GM12864 (cell line): ENCODE measurements around the gene CARD9.

Experiments
- DNase-seq: peaks from one replicate; pipeline ENCODE4 v3.0.0-alpha.2; 2011; ENCODE audit warnings: low read depth
- H3K4me3 ChIP-seq: 2 replicates; pipeline ENCODE4 v1.5.1; 2011; ENCODE audit warnings: mild to moderate bottlenecking, low read depth, low read length, control low read depth
- TF ChIP-seq, protein P1 (sequence below): IDR thresholded peaks from 2 replicates; pipeline ENCODE4 v1.5.1; 2011; ENCODE audit warnings: low read depth, mild to moderate bottlenecking, moderate library complexity, low read length, control low read depth, inconsistent platforms; ENCODE audit errors: missing control alignments

Gene CARD9

DNA sequence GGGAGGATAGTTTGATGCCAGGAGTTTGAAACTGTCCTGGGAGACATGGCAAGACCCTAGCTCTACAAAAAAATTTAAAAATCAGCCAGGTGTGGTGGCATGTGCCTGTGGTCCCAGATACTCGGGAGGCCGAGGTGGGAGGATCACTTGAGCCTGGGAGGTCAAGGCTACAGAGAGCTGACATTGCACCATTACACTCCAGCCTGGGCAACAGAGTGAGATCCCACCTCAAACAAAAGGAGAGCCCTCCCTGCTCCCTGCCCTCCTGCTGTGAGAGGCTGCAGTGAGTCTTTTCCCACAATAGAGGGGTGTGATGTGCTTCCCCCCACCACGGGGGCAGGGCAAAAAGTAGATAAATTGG, 59.4 kb downstream of the CARD9 start:
- TF ChIP-seq, protein P1, sequence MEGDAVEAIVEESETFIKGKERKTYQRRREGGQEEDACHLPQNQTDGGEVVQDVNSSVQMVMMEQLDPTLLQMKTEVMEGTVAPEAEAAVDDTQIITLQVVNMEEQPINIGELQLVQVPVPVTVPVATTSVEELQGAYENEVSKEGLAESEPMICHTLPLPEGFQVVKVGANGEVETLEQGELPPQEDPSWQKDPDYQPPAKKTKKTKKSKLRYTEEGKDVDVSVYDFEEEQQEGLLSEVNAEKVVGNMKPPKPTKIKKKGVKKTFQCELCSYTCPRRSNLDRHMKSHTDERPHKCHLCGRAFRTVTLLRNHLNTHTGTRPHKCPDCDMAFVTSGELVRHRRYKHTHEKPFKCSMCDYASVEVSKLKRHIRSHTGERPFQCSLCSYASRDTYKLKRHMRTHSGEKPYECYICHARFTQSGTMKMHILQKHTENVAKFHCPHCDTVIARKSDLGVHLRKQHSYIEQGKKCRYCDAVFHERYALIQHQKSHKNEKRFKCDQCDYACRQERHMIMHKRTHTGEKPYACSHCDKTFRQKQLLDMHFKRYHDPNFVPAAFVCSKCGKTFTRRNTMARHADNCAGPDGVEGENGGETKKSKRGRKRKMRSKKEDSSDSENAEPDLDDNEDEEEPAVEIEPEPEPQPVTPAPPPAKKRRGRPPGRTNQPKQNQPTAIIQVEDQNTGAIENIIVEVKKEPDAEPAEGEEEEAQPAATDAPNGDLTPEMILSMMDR: no peak

More for the DNA sequence above, 59.4 kb downstream of the CARD9 start:
- H3K4me3 ChIP-seq: no peak overlapping the region
- DNase-seq: no peak
